Mesothelial cell of epicardium (in vitro differentiated cells): ENCODE results near the gene TMEM61. TPM values are rescaled to one million over a fixed set of nuclear protein-coding genes. Genes with fewer than 3 reads are reported as not detected.

Experiments
- DNase-seq, 2 experiments: peaks; one replicate each; pipeline ENCODE4 v3.0.0; 2021; ENCODE audit warnings: low spot score in 2 of 2; ENCODE audit not compliant: unreplicated experiment in 2 of 2
- H3K27ac Mint-ChIP-seq: 2 replicates; pipeline ENCODE4 v1.8.0; 2021; ENCODE audit warnings: mixed read lengths
- H3K27me3 Mint-ChIP-seq: 2 replicates; pipeline ENCODE4 v1.8.0; 2021; ENCODE audit warnings: low read depth, mixed read lengths
- H3K36me3 Mint-ChIP-seq: 2 replicates; pipeline ENCODE4 v1.8.0; 2021; ENCODE audit warnings: mixed read lengths
- H3K4me1 Mint-ChIP-seq: 2 replicates; pipeline ENCODE4 v1.8.0; 2021; ENCODE audit warnings: mixed read lengths
- H3K4me3 Mint-ChIP-seq: 2 replicates; pipeline ENCODE4 v1.8.0; 2021; ENCODE audit warnings: mild to moderate bottlenecking, moderate library complexity, mixed read lengths
- H3K9me3 Mint-ChIP-seq: 2 replicates; pipeline ENCODE4 v1.8.0; 2021; ENCODE audit warnings: mixed read lengths
- CTCF ChIP-seq: fragments of 200-600 bp; sonication (generic); IDR thresholded peaks from one replicate; pipeline ENCODE4 v1.5.0; 2021; ENCODE audit warnings: antibody characterized with exemption; ENCODE audit not compliant: unreplicated experiment
- total RNA-seq: library from RNA; stranded (reverse); gene quantifications from 3 replicates; pipeline ENCODE4 v1.2.1, GENCODE V29; 2021

Gene TMEM61
- total RNA-seq, 1 donor from 2014 or later, result 0.47 TPM

- TF ChIP-seq CTCF, result no peak
- Mint-ChIP-seq H3K36me3 (no peaks in the 10 kb centered on the region), H3K27me3 (peaks cover 39% of the 10 kb centered on the region), H3K27ac (no peak within 1 kb of the TSS), H3K4me1 (peaks cover 18% of the 10 kb centered on the region), H3K4me3 (no peak within 1 kb of the TSS), H3K9me3 (no peaks in the 10 kb centered on the region)
- DNase-seq, result no peak
Observed at GRCh38 chr1:54998677-54999076, 18.2 kb downstream of the TMEM61 start, which contains the start of gene BSND. TSS of gene BSND (plus strand) at chr1:54998933. CDS start at chr1:54999187, 254 bp downstream.

- no peak for DNase-seq
- Mint-ChIP-seq H3K9me3 (no peaks in the 10 kb centered on the region), H3K36me3 (no peaks in the 10 kb centered on the region), H3K4me3 (no peak overlapping the region), H3K4me1 (peaks cover 11% of the 10 kb centered on the region), H3K27ac (no peak overlapping the region), H3K27me3 (peaks cover 29% of the 10 kb centered on the region)
- TF ChIP-seq CTCF, result no peak
Observed at GRCh38 chr1:55000110-55001085, 20.0 kb downstream of the TMEM61 start.

GRCh38 chr1:55001311-55001710 lies 20.9 kb downstream of the TMEM61 start:
- no peak overlapping the region for H3K27ac Mint-ChIP-seq

GRCh38 chr1:55002686-55003085 lies 22.3 kb downstream of the TMEM61 start:
- H3K27me3 Mint-ChIP-seq, result peaks cover 6% of the 10 kb centered on the region
- no peak for TF ChIP-seq CTCF
- H3K27ac Mint-ChIP-seq, result no peak overlapping the region
- no peak overlapping the region for H3K4me3 Mint-ChIP-seq
- no peak for DNase-seq
- H3K4me1 Mint-ChIP-seq, result no peaks in the 10 kb centered on the region
- no peaks in the 10 kb centered on the region for H3K36me3 Mint-ChIP-seq
- H3K9me3 Mint-ChIP-seq, result no peaks in the 10 kb centered on the region

More at GRCh38 chr1:55001311-55001710, 20.9 kb downstream of the TMEM61 start:
- Mint-ChIP-seq H3K27me3 (peaks cover 20% of the 10 kb centered on the region), H3K36me3 (no peaks in the 10 kb centered on the region), H3K4me3 (no peak overlapping the region), H3K9me3 (no peaks in the 10 kb centered on the region), H3K4me1 (peaks cover 10% of the 10 kb centered on the region)
- no peak for TF ChIP-seq CTCF
- no peak for DNase-seq

- Mint-ChIP-seq H3K27me3 (no peaks in the 10 kb centered on the region), H3K27ac (no peak overlapping the region), H3K9me3 (peaks cover 6% of the 10 kb centered on the region), H3K4me3 (no peak overlapping the region), H3K4me1 (no peaks in the 10 kb centered on the region), H3K36me3 (peaks cover 2% of the 10 kb centered on the region)
- DNase-seq, result no peak
- TF ChIP-seq CTCF, result no peak
Observed at GRCh38 chr1:55005351-55006140, 25.1 kb downstream of the TMEM61 start.
